Measurements from ENCODE around the gene CHRNA9.
"Not testable (repeated sequence)": the region's sequence is repeated elsewhere in the genome, so short reads cannot be mapped to it uniquely, and the experiment has no call there.

Gene CHRNA9

GRCh38 chr4:40334591-40335524 lies at the start of gene CHRNA9:
Gene CHRNA9, plus strand, starts transcription at chr4:40335333. Its CDS starts 135 bp downstream, at chr4:40335468.
- no peak for TF ChIP-seq CTCF (IDR thresholded peaks at IDR 0.05; ENCODE audit: insufficient read depth, low read depth, low read length, missing control alignments)
- no peak for DNase-seq (ENCODE audit: low read depth)
- no peak within 1 kb of the TSS for H3K4me3 ChIP-seq (ENCODE audit: low read length)

GRCh38 chr4:40285692-40286091 lies 49.4 kb upstream of the CHRNA9 start:
- no peak overlapping the region for H3K4me3 ChIP-seq (ENCODE audit: low read length)
- DNase-seq (ENCODE audit: low read depth) = no peak
- no peak for TF ChIP-seq CTCF (IDR thresholded peaks at IDR 0.05; ENCODE audit: insufficient read depth, low read depth, low read length, missing control alignments)

GRCh38 chr4:40288566-40288965 lies 46.6 kb upstream of the CHRNA9 start:
- DNase-seq (ENCODE audit: low read depth) = no peak
- no peak for TF ChIP-seq CTCF (IDR thresholded peaks at IDR 0.05; ENCODE audit: insufficient read depth, low read depth, low read length, missing control alignments)
- no peak overlapping the region for H3K4me3 ChIP-seq (ENCODE audit: low read length)

- no peak for TF ChIP-seq CTCF (IDR thresholded peaks at IDR 0.05; ENCODE audit: insufficient read depth, low read depth, low read length, missing control alignments)
- no peak overlapping the region for H3K4me3 ChIP-seq (ENCODE audit: low read length)
- peak; percentile 29 for DNase-seq (ENCODE audit: low read depth)
Measured at GRCh38 chr4:40289366-40290188, 45.6 kb upstream of the CHRNA9 start.

- H3K4me3 ChIP-seq (ENCODE audit: low read length) = not testable (repeated sequence)
- peak; percentile 71 for DNase-seq (ENCODE audit: low read depth)
Measured at GRCh38 chr4:40290611-40291186, 44.4 kb upstream of the CHRNA9 start.

- no peak overlapping the region for H3K4me3 ChIP-seq (ENCODE audit: low read length)
- no peak for TF ChIP-seq CTCF (IDR thresholded peaks at IDR 0.05; ENCODE audit: insufficient read depth, low read depth, low read length, missing control alignments)
- peak; percentile 57 for DNase-seq (ENCODE audit: low read depth)
Measured at GRCh38 chr4:40292313-40292759, 42.8 kb upstream of the CHRNA9 start.

- no peak for TF ChIP-seq CTCF (IDR thresholded peaks at IDR 0.05; ENCODE audit: insufficient read depth, low read depth, low read length, missing control alignments)
- H3K4me3 ChIP-seq (ENCODE audit: low read length) = no peak overlapping the region
- DNase-seq (ENCODE audit: low read depth) = no peak
Measured at GRCh38 chr4:40294339-40294738, 40.8 kb upstream of the CHRNA9 start.

- H3K4me3 ChIP-seq (ENCODE audit: low read length); DNase-seq (ENCODE audit: low read depth): not testable (repeated sequence)
Measured at GRCh38 chr4:40295030-40295429, 40.1 kb upstream of the CHRNA9 start.
